Measurements from ENCODE around the gene OLAH.

Gene OLAH

DNA sequence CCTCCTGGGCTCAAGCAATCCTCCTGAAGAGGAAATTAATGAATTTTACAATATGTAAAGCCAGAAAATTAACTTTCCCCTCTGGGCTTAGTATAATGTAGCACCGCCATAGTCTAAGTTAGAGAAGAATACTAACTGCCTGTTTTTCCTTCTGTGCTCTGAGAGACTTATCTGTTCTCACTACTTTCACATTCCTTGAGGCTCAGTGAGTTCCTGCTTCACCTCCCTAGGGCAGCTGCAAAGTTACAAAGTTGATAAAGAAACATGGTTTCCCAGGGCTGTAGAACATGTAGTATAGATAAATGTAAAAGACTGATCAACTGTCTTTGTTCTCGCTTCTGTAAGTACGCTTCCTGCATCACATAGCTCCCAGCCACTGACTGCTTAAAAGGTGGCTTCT, 16.0 kb upstream of the OLAH start:
- Mint-ChIP-seq H3K4me3 (no peak overlapping the region), H3K27me3 (ENCODE audit: low read depth) (no peaks in the 10 kb centered on the region), H3K9me3 (no peaks in the 10 kb centered on the region), H3K4me1 (peaks cover 9% of the 10 kb centered on the region), H3K36me3 (ENCODE audit: low read depth) (no peaks in the 10 kb centered on the region), H3K27ac (peak overlapping the region; percentile 27 to 76 (median 31))
- TF ChIP-seq, protein P1, sequence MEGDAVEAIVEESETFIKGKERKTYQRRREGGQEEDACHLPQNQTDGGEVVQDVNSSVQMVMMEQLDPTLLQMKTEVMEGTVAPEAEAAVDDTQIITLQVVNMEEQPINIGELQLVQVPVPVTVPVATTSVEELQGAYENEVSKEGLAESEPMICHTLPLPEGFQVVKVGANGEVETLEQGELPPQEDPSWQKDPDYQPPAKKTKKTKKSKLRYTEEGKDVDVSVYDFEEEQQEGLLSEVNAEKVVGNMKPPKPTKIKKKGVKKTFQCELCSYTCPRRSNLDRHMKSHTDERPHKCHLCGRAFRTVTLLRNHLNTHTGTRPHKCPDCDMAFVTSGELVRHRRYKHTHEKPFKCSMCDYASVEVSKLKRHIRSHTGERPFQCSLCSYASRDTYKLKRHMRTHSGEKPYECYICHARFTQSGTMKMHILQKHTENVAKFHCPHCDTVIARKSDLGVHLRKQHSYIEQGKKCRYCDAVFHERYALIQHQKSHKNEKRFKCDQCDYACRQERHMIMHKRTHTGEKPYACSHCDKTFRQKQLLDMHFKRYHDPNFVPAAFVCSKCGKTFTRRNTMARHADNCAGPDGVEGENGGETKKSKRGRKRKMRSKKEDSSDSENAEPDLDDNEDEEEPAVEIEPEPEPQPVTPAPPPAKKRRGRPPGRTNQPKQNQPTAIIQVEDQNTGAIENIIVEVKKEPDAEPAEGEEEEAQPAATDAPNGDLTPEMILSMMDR (IDR thresholded peaks at IDR 0.05; ENCODE audit: unreplicated experiment in 3 of 3) = no peak

DNA sequence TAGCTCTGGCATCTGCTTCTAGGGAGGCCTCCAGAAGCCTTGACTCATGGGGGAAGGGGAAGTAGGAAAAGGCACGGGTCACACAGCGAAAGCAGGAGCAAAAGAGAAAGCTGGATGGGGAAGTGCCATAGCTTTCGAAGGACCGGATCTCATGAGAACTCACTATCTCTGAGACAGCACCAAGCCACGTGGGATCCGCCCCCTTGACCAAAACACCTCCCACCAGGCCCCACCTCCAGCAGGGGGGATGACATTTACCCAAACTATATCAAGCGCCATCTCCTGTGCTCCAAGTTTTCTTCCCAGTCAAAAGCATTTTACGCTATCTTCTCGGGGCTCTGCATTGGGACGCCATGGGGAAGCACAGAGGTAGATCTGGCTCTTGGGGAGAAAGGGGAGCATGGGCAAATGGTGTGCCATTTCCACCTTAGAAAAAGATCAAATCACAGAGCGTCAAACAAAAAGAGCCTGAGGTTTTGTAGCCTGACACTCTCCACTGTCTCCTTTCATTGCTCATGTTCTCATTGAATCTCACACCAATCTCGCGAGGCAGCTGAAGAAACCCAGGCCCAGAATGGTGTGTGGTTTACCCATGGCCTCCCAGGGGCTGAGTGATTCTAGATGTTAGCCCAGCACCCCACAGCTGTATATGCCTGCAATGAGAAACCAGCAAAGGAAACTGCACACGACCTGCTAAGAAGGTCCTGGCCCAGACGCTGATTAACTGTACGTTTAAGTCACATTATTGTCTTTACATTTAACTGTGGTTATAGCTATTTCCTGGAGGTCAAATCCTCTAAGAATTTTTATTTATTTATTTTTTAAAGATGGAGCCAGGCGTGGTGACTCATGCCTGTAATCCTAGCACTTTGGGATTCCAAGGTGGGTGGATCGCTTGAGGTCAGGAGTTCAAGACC, 8.1 kb upstream of the OLAH start:
- Mint-ChIP-seq H3K27me3 (ENCODE audit: low read depth) (peaks cover 3% of the 10 kb centered on the region), H3K9me3 (peaks cover 7% of the 10 kb centered on the region), H3K27ac (no peak overlapping the region), H3K36me3 (ENCODE audit: low read depth) (no peaks in the 10 kb centered on the region), H3K4me3 (no peak overlapping the region), H3K4me1 (no peaks in the 10 kb centered on the region)
- TF ChIP-seq, protein P1 (IDR thresholded peaks at IDR 0.05; ENCODE audit: unreplicated experiment in 3 of 3) = no peak

DNA sequence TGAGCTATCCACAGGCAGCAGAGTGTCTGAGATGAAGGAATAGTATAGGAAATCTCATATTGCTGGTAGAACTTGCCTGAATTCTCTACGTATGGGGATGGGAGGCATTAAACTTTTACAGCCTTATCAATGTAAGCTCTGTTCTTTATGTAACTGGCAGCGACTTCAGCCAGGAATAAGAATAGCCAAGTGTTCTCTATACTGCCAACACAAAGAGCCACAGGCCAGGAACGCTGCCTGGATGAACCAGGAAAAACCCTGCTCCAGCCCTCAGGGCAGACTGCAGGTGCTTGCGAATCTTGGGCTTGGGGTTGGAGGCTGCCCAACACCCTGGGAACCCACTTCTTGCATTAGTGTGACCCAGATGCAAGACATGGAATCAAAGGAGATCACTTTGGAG, 6.1 kb upstream of the OLAH start:
- peaks cover 3% of the 10 kb centered on the region for H3K27me3 Mint-ChIP-seq (ENCODE audit: low read depth)
- peaks cover 7% of the 10 kb centered on the region for H3K9me3 Mint-ChIP-seq
- no peaks in the 10 kb centered on the region for H3K36me3 Mint-ChIP-seq (ENCODE audit: low read depth)
- H3K4me1 Mint-ChIP-seq = no peaks in the 10 kb centered on the region
- no peak overlapping the region for H3K27ac Mint-ChIP-seq
- TF ChIP-seq, protein P1 (IDR thresholded peaks at IDR 0.05; ENCODE audit: unreplicated experiment in 3 of 3) = no peak
- no peak overlapping the region for H3K4me3 Mint-ChIP-seq

DNA sequence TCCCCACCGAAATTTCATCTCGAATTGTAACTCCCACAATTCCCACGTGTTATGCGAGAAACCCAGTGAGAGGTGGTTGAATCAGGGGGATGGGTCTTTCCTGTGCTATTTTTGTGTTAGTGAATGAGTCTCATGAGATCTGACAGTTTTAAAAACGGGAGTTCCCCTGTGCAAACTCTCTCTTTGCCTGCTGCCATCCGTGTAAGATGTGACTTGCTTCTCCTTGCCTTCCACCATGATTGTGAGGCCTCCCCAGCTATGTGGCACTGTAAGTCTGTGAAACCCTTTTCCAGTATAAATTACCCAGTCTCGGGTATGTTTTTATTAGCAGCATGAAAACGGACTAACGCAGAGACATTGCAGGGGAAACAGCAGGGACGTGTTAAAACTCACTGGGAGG, 5.3 kb upstream of the OLAH start:
- Mint-ChIP-seq H3K4me1 (no peaks in the 10 kb centered on the region), H3K27me3 (ENCODE audit: low read depth) (peaks cover 3% of the 10 kb centered on the region), H3K27ac (no peak overlapping the region), H3K9me3 (peaks cover 7% of the 10 kb centered on the region), H3K36me3 (ENCODE audit: low read depth) (no peaks in the 10 kb centered on the region), H3K4me3 (no peak overlapping the region)
- TF ChIP-seq, protein P1 (IDR thresholded peaks at IDR 0.05; ENCODE audit: unreplicated experiment in 3 of 3) = no peak

DNA sequence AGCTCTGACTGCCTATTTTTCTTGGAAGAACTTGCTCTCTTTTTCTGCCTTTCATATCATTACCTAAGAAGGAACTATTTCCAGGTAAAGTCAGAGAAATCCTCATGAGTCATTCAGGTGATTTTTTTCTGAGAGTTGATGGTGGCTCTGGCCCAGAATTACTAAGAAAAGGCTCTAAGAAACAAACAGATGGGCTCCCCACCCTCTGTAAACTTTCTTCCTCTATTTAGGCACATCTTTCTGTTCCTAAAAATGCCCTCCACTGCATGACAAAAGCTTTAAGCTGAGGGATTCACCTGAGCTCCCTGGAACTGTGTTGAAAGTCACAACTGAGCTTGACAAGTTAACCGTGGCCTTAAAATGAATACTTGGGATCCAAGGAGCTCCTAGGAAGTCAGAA, 1.6 kb downstream of the OLAH start:
- peaks cover 8% of the 10 kb centered on the region for H3K4me1 Mint-ChIP-seq

More for the DNA sequence above, 1.6 kb downstream of the OLAH start:
- no peak overlapping the region for H3K4me3 Mint-ChIP-seq
- TF ChIP-seq, protein P1 (IDR thresholded peaks at IDR 0.05; ENCODE audit: unreplicated experiment in 3 of 3) = no peak
- no peaks in the 10 kb centered on the region for H3K27me3 Mint-ChIP-seq (ENCODE audit: low read depth)
- H3K27ac Mint-ChIP-seq = no peak overlapping the region
- no peaks in the 10 kb centered on the region for H3K9me3 Mint-ChIP-seq
- no peaks in the 10 kb centered on the region for H3K36me3 Mint-ChIP-seq (ENCODE audit: low read depth)
